ENCODE data around the gene GFPT2.

DNA sequence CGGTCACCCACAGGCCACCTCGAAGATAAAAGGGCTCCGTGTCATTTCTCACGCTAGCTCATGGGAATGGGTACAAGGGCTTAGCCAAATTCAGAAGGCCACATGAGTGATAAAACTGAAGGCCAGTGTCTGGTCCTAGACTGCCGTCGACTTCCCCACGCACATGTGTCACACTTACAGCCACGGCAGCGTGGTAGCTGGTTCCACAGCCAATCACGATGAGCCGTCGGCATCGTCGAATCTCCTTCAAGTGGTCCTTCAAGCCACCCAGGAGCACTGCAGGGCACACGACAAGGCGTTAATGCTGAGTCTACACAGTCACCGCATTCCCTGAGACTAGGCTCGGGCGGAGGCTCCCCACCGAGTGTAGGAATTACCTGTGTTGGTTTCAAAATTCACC is 36.5 kb downstream of the GFPT2 start:
- TF ChIP-seq CTCF (IDR thresholded peaks at IDR 0.05; ENCODE audit: borderline replicate concordance, extremely low read depth, low read length, poor library complexity, severe bottlenecking) (no peak), EZH2 (IDR thresholded peaks at IDR 0.05; ENCODE audit: borderline replicate concordance, low read depth, low read length, severe bottlenecking) (no peak)

Measured in DND-41 (cell line).